COLO829 (cell line): ENCODE measurements around the gene TMEM196.

Source experiments
- DNase-seq: peaks from one replicate; pipeline ENCODE4 v3.0.0; 2012; ENCODE audit warnings: low spot score

TMEM196 gene

DNA sequence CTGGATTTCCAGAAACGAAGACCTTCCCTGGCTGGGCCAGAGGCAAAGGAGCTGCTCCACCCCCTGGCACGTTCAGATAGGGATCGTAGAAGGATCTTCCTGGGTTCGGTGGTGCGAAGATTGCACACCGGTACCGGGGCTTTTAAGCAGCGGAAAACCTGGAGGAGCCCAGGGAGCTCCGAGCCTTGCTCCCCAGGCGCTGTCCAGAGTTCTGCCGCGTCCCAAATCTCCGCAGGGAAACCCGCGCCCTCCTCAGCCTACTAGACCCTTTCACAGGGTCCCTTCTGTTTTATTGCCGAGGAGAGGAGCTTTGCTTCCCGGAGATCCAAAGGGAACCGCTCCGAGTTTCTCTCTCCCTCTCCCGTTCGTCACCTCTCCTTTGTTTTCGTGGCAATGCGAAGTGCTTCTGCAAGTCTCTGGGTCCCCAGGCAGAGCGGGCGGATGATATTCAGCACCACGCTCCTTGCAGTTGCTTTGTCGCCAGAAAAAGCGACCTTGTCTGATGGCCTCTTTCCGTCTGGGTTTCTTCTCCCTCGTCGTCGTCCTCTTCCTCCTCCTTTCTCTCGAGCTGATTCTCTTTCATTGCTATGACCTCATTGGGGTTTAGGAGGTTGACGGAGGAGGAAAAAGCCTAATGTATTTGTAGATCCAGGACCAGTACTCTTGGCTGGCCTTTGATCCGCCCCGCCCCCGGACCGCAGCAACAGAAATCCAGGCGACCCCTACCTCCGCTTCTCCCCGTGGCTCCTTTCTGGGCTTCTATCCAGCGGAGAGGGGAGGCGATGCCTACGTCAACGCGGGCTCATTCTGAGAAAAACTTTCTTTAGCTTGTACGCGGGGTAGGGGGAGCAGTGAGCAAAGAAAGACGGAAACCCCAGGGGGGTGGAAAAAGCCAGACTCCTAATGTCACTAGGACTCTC is at the start of gene TMEM196:
Gene TMEM196 (minus strand): TSS at position 777 of the 920 bp plus-strand sequence. CDS start 921 bp downstream, outside the sequence.
- no peak for DNase-seq

DNA sequence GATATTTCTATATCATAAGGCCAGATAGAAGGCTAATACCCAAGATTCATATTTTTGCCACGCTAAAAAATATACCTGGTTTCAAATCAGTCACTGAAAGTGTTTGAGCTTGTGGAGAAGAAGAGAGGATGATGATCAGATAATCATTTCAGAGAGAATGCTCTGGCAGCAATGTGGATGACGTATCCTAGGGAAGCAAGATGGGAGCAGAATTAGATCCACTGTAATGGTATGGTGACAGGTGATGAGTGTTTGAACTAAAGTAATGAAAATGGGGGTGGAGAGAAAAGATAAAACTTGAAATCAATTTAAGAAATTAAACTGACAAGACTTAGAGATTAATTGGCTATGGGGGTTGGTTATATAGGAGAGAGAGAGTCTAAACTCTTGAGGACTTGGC is 42.7 kb upstream of the TMEM196 start:
- no peak for DNase-seq

DNA sequence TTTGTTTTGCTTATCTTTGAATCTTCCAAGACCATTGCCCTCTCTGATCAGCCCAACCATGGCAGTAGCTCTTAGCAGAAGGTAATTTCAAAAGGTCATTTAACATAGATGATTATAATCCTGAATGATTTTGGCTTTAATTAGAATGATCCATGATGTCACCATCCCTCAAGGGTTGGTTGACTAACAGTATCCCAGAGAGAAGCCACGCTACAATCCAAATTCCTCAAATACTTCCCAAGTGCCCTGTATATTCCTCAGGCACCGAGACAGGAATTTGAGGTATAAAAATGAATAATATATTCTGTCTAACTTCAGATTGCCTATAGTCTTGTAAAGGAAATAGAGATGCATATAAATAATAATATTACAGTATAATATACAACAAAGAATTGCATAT is 42.1 kb upstream of the TMEM196 start:
- no peak for DNase-seq

DNA sequence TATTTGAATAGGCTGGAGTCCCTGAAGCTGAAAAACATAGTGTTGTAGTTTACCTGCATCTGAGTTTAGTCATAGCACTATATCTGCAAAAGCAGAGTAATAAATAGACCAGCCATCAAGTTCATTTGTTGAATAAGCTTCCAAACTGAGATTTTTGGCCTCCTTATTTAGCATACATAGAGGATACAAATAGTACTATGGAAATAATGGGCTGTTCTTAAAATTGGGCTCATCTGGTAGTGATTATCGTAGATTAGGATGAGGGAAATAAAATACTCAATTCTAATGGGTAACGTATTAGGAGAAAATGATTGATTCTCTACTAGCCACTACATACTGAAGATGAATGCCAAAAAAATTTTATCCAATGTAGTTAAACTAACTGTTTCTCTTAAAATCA is 41.4 kb upstream of the TMEM196 start:
- DNase-seq = no peak

- DNase-seq = no peak
These were observed 38.0 kb upstream of the TMEM196 start for GRCh38 chr7:19811386-19811785.

- no peak for DNase-seq
These were observed 25.6 kb upstream of the TMEM196 start for GRCh38 chr7:19798986-19799385.

DNA sequence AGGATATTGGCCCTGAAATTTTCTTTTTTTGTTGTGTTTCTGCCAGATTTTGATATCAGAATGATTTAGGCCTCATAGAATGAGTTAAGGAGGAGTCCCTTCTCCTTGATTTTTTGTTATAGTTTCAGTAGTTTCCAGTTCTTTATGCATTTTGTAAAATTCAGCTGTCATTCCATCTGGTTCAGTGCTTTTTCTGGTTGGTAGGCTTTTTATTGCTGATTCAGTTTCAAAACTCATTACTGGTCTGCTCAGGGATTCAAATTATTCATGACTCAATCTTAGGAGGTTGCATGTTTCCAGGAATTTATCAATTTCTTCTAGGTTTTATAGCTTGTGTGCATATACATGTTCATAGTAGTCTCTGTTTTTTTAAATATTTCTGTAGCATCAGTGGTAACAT is 10.1 kb upstream of the TMEM196 start:
- no peak for DNase-seq

DNA sequence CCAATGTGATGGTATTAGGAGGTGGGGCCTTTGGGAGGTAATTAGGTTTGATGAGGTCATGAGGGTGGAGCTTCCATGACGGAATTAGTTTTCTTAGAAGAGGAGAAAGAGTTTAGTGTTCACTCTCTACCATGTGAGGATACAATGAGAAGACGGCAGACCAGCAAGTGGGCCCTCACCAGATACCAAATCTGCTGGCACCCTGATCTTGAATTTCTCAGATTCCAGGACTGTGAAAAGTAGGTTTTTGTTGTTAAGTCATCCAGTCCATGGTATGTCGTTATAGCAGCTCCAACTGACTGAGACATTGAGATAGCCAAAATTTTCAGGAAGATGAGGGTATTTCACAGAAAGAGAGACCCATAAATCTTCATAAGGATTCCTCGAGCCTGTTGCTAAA is 3.6 kb upstream of the TMEM196 start:
- no peak for DNase-seq

GRCh38 chr7:19775578-19775977 is 2.2 kb upstream of the TMEM196 start:
- DNase-seq = no peak

- no peak for DNase-seq
These were observed 1.1 kb downstream of the TMEM196 start for GRCh38 chr7:19772306-19772705.

DNA sequence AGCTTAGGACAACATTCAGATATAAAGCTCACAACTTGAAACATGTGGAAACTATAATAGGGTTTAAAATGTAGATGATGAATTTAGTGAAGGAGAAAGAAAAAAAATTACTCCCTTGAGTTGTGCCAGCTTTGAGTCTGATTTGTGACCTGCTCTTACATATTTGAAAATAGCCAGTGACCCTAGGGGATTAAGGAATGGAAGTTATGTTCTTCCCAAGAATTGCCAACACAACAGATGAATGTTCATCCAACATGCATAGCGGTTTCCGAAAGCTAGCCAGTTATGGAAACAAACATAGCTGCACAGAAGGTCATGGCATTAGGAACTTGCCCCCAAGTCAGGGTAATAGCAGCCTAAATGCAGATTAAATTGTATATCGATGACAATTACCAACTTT is 10.8 kb downstream of the TMEM196 start:
- DNase-seq = no peak

GRCh38 chr7:19754521-19755116 is 18.8 kb downstream of the TMEM196 start:
- DNase-seq = peak; percentile 28

DNA sequence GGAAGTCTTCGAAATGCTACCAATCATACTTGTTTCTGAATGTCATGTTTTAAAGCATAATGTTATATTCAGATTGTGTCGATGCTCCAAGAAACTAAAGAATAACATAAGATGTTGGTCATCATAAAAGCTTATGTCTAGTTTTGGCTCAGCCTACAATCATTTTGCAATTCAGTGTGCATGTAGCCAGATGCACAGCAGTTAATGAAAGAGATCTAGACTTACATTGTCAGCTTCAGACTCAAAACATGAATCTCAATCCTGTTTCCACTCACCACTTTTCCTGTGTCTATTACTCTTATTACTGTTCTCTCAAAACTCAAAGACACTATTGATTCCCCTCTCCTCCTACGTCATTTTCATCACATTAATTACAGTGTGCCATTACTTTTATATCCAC is 21.4 kb downstream of the TMEM196 start:
- peak; percentile 30 for DNase-seq

DNA sequence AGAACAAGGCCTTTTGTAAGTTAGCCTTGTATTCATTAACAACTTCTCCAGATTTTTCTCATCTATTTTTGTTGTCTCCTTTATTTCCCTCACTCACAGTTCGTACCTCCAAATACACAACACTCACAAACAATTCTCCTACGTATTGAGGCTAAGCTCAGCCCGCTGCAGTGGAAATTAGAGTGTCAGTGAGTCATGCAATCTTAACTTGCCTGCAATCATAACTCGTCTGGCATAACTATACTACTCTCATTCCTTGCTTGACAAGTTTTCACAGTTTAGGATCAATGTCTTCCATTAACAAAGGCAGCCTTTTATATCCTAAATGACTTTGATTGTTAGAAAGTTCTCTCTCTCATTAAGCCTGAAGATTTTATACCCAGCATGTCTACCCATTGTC is 23.8 kb downstream of the TMEM196 start:
- peak; percentile 28 for DNase-seq

DNA sequence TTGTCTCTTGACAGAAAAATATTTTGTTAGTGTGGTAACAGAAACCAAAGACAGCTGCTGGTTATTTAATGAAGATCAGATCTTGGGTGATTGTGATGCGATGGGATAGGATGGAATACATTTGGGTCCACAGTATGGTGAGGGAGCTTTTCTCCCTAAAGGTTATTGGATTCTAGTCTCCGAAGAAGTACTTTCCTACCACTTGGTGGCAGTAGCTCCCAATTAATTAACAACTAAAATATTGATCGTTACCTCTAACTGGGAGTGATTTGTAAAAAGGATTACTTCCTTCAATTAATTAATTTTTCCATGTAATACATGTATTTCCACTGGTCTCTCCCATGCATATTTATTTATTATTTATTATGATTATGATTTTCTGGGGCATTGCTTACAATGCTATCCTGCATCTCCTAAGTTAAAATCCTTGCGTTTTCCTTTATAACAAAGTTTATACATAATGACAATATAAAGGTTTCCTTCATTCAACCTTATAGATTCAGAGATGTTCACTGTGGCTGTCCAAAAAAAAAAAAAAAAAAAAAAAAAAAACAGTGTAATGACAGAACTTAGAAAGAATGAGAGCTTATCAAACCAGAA is 25.6 kb downstream of the TMEM196 start:
- DNase-seq = peak; percentile 48

DNA sequence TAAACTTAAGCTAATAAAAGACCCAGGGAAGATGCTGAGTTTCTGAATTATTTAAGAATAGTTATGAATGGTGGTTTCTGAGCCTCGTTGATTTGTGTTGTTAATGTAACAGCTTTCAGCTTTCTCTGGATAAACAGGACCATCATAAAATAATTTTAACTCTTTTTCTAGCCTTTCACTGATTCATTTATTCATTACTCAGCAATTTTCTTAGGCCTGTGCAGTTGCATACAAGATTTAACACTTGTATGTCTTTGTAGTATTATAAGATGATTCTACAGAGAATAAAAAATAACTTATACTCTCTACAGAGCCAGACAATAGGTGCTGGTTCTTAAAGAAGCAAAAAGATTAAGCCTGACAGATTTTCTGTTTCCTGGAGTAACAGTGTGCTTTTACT is 29.3 kb downstream of the TMEM196 start:
- DNase-seq = no peak

DNA sequence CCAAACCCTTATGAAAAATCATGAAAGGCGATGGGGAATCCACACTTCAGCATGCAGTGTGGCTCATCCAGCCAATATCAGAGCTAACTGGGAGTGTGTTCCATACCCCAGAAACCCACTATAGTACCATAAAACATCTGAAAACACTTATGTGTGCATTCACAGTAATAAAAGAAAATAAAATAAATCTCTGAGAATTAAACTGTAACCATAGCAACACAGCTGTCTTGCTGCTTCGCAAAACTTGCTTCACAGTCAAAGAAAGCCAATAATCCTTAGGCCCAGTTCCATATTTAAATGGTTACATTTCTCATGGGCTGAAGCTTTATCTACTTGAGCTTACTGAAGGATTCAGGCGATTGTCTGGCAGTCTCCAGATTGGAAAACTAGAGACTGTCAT is 44.7 kb downstream of the TMEM196 start:
- no peak for DNase-seq

DNA sequence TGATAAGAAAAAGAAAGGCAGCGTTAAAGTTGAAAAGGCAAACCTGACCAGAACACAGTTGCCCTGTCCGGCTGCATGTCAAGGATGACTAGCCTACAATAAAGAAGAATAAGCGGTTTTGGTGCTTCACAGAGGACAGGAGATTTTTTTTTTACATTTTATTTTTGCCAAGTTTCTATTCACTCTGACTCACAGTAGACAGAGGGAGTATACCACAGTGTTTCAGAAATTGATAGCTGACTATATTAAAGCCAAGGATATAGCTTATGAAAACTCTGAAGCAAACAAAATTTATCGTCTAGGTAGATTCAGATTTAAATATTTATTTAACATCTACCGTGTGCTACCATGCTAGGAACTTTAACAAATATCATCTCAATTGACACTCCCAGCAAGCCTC is 47.6 kb downstream of the TMEM196 start:
- DNase-seq = no peak

DNA sequence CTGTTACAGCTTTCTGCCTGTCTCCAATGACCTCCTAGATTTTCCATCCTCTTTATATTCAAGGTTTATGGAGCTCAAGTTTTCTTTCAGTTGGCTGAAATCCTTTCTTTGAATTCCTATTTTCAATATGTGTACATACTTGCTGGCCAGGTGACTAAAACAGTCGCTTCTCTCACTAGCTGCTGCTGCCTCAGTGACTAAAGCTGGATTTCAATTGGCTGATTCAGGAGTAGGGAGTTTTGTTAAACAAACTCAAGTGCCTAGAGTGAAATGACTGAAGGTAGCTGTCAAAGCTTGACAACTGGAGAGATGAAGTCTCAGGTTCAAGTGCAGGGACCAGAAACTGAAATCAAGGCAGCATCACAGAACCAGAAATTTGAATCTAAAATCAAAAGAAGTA is 57.9 kb downstream of the TMEM196 start:
- DNase-seq = no peak

DNA sequence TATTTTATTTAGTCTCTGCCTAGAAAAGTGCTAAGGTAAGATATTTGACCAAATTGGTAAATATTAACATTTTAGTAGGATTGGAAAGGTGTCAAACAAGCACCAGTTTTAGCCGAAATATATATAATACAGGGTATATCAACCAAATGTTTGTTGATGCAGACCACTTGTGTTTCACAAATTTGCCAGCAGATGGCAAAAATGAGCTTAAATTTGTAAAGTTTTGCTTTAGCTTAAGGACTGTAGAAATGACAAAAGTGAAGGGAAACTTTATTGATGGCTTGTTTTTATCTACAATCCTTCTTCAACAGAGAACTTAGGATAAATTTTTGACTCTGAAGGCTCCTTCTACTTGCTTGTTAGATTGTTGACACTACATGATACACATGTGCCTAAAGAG is 59.7 kb downstream of the TMEM196 start:
- peak; percentile 25 for DNase-seq

DNA sequence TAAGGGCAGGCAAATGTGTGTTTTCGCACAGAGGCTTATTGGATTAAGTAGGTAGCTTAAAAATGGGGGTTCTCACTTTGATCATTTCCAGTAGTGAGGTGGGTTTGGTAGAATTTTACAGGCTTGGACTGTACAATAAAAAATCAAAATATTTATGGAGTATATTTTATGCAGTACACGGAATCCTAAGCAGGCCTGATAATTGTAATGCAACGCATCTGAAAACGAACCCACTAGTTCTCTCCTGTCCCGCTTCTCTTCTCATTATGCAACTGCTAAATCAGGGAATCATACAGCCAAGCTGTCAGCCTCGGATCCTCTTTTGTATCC is 64.2 kb downstream of the TMEM196 start:
- DNase-seq = no peak

DNA sequence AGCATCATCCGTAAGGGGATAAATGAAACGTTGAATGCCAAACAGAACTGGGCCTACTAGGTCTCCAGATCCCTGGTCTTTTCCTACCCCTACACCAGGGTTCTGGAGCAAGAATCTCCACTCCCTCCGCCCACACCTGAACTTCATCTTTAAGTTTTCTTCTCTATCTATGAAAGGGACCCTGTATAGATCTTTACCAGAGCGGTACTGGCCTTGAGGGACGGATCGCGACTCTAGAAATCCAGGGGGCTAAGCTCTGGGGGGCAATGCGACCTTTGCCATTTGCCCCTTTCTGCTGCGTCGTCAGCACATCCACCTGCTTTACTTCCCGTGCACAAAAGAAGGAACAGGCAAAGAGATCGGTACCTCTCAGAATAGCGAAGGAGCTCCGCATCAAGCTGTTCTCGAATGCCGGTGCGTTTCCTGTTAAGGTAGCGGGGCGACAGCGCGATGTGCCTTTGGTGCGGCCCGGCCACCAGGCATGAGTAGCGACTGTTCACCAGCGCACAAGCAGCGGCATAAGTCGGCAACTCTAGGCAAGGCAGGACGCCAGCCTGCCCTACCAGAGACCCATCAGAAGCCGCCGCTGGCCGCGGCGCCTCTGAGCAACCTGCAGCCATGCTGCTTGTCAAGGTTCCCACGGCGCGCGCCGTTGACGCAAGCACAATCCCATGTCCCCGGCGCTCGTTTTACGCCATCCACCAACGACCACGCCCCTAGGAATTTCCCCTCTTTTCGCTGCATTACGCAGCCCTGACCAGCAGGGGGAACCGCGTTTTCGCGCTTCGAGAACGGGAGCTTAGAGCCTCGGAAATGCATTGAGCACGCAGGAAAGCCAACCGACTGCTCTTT is 64.8 kb downstream of the TMEM196 start, which contains the start of gene POLR1F:
Gene POLR1F (minus strand): TSS at position 641 of the 852 bp plus-strand sequence. CDS start 21 bp downstream, at position 620.
- DNase-seq = peak; percentile 93
